Fibroblast of lung (primary cell): ENCODE results near the gene DOCK4. TPM values are rescaled to one million over a fixed set of nuclear protein-coding genes. Genes with fewer than 3 reads are reported as not detected.
"Not testable (repeated sequence)": the region's sequence is repeated elsewhere in the genome, so short reads cannot be mapped to it uniquely, and the experiment has no call there.

Source experiments
- DNase-seq, 2 donors: peaks; one replicate each; pipeline versions ENCODE4 v3.0.0 to v3.0.0-alpha.2; 2010; ENCODE audit warnings: low read depth in 2 of 2
- H2AFZ ChIP-seq: 2 replicates; pipeline ENCODE4 v1.5.1; 2012; ENCODE audit warnings: low read length, control low read depth, inconsistent platforms
- H3K27ac ChIP-seq: 2 replicates; pipeline ENCODE4 v1.5.1; 2011; ENCODE audit warnings: low read length, control low read depth; ENCODE audit not compliant: insufficient read depth
- H3K27me3 ChIP-seq: 2 replicates; pipeline ENCODE4 v1.5.1; 2011; ENCODE audit warnings: mild to moderate bottlenecking, low read length; ENCODE audit not compliant: control insufficient read depth, insufficient read depth
- H3K36me3 ChIP-seq: 2 replicates; pipeline ENCODE4 v1.5.1; 2011; ENCODE audit warnings: low read length; ENCODE audit not compliant: control insufficient read depth, insufficient read depth
- H3K4me1 ChIP-seq: 2 replicates; pipeline ENCODE4 v1.5.1; 2011; ENCODE audit warnings: low read length; ENCODE audit not compliant: control insufficient read depth, insufficient read depth; ENCODE audit errors: extremely low read depth
- H3K4me2 ChIP-seq: 2 replicates; pipeline ENCODE4 v1.5.1; 2011; ENCODE audit warnings: low read length, control low read depth; ENCODE audit not compliant: insufficient read depth; ENCODE audit errors: extremely low read depth
- H3K4me3 ChIP-seq, 4 experiments: fragments of 200-600 bp in 1 of 4; sonication (generic) in 1 of 4; replicated peaks in 1 of 4; 2 replicates each; pipeline ENCODE4 v1.5.1; 2011 to 2016; ENCODE audit warnings: low read length in 4 of 4, low read depth in 3 of 4, mild to moderate bottlenecking in 3 of 4, control low read depth in 2 of 4, inconsistent platforms in 1 of 4, mixed read lengths in 1 of 4; ENCODE audit not compliant: insufficient read depth in 1 of 4; ENCODE audit errors: control extremely low read depth in 1 of 4
- H3K79me2 ChIP-seq: 2 replicates; pipeline ENCODE4 v1.5.1; 2012; ENCODE audit warnings: mild to moderate bottlenecking, low read length, inconsistent platforms; ENCODE audit not compliant: control insufficient read depth, insufficient read depth
- H3K9ac ChIP-seq: 2 replicates; pipeline ENCODE4 v1.5.1; 2011; ENCODE audit warnings: mild to moderate bottlenecking, low read length, control low read depth; ENCODE audit not compliant: insufficient read depth
- H3K9me3 ChIP-seq: 2 replicates; pipeline ENCODE4 v1.5.1; 2012; ENCODE audit warnings: low read depth, low read length; ENCODE audit not compliant: control insufficient read depth, insufficient read depth
- H4K20me1 ChIP-seq: 2 replicates; pipeline ENCODE4 v1.5.1; 2011; ENCODE audit warnings: low read length; ENCODE audit not compliant: control insufficient read depth, insufficient read depth; ENCODE audit errors: extremely low read depth
- EZH2 ChIP-seq: IDR thresholded peaks from 2 replicates; pipeline ENCODE4 v1.5.1; 2012; ENCODE audit warnings: low read length, control low read depth, mild to moderate bottlenecking; ENCODE audit errors: missing control alignments
- polyA plus RNA-seq, 2 donors: library from polyadenylated mRNA; depleted of rRNA in 1 of 2; stranded (reverse) in 1 of 2; unstranded in 1 of 2; fragments of >200 nt; gene quantifications; 2 replicates each; pipeline ENCODE4 v1.2.1, GENCODE V29; 2011 to 2012; ENCODE audit warnings: missing spikeins in 1 of 2
- total RNA-seq: library from RNA; depleted of rRNA; stranded (reverse); fragments of >200 nt; gene quantifications from 2 replicates; pipeline ENCODE4 v1.2.1, GENCODE V29; 2014
- TF ChIP-seq, protein P1 (sequence below), 2 donors: IDR thresholded peaks in 1 of 2; conservative IDR thresholded peaks in 1 of 2; 1 replicate in 1 of 2; 2 replicates in 1 of 2; pipeline ENCODE4 v1.5.1; 2011 to 2012; ENCODE audit warnings: low read length in 2 of 2, control low read depth in 1 of 2, inconsistent platforms in 1 of 2, low read depth in 1 of 2, mild to moderate bottlenecking in 1 of 2

Gene DOCK4
- total and polyA plus RNA-seq, 2 donors (not counting 1 experiment from before 2014, with no cell fraction given), result 20.8 to 39.3 TPM

GRCh38 chr7:111919164-111919563 is 287.0 kb downstream of the DOCK4 start:
- TF ChIP-seq EZH2, result no peak
- TF ChIP-seq, protein P1, sequence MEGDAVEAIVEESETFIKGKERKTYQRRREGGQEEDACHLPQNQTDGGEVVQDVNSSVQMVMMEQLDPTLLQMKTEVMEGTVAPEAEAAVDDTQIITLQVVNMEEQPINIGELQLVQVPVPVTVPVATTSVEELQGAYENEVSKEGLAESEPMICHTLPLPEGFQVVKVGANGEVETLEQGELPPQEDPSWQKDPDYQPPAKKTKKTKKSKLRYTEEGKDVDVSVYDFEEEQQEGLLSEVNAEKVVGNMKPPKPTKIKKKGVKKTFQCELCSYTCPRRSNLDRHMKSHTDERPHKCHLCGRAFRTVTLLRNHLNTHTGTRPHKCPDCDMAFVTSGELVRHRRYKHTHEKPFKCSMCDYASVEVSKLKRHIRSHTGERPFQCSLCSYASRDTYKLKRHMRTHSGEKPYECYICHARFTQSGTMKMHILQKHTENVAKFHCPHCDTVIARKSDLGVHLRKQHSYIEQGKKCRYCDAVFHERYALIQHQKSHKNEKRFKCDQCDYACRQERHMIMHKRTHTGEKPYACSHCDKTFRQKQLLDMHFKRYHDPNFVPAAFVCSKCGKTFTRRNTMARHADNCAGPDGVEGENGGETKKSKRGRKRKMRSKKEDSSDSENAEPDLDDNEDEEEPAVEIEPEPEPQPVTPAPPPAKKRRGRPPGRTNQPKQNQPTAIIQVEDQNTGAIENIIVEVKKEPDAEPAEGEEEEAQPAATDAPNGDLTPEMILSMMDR (conservative IDR thresholded peaks at IDR 0.05 in 1 of 2, IDR thresholded peaks at IDR 0.05 in 1 of 2; ENCODE audit: low read depth in 1 of 2, low read length in 2 of 2), result no peak
- no peaks in the 10 kb centered on the region for H4K20me1 ChIP-seq
- no peaks in the 10 kb centered on the region for H3K27me3 ChIP-seq
- H3K9ac ChIP-seq, result no peak overlapping the region
- no peaks in the 10 kb centered on the region for H3K79me2 ChIP-seq
- no peak overlapping the region for H2AFZ ChIP-seq
- H3K9me3 ChIP-seq, result no peaks in the 10 kb centered on the region
- H3K4me1 ChIP-seq, result no peaks in the 10 kb centered on the region
- no peaks in the 10 kb centered on the region for H3K36me3 ChIP-seq
- no peak overlapping the region for H3K27ac ChIP-seq
- no peak overlapping the region for H3K4me3 ChIP-seq
- H3K4me2 ChIP-seq, result no peak overlapping the region
- DNase-seq, result no peak

- Histone ChIP-seq H3K9ac (no peak overlapping the region), H3K9me3 (no peaks in the 10 kb centered on the region), H3K27me3 (no peaks in the 10 kb centered on the region), H3K4me3 (no peak overlapping the region), H3K79me2 (no peaks in the 10 kb centered on the region), H3K36me3 (no peaks in the 10 kb centered on the region), H3K4me1 (no peaks in the 10 kb centered on the region), H4K20me1 (no peaks in the 10 kb centered on the region), H3K4me2 (no peak overlapping the region), H2AFZ (no peak overlapping the region), H3K27ac (no peak overlapping the region)
- no peak for DNase-seq
- TF ChIP-seq, protein P1 (conservative IDR thresholded peaks at IDR 0.05 in 1 of 2, IDR thresholded peaks at IDR 0.05 in 1 of 2; ENCODE audit: low read depth in 1 of 2, low read length in 2 of 2), result no peak
- TF ChIP-seq EZH2, result no peak
These were observed 287.7 kb downstream of the DOCK4 start for GRCh38 chr7:111918461-111918860.

DNA sequence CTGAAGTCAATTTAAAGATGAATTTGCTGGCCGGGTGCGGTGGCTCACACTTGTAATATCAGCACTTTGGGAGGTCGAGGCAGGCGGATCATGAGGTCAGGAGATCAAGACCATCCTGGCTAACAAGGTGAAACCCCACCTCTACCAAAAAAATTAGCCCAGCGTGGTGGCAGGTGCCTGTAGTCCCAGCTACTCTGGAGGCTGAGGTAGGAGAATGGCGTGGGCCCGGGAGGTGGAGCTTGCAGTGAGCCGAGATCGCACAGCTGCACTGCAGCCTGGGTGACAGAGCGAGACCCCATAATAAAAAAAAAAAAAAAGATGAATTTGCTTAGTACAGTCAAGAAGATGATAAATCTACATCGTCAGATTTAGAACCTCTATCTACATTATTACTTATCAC is 288.8 kb downstream of the DOCK4 start:
- not testable (repeated sequence) for H3K4me1 ChIP-seq, H4K20me1 ChIP-seq, H3K27ac ChIP-seq, H3K36me3 ChIP-seq, H3K9me3 ChIP-seq, H3K79me2 ChIP-seq, H3K4me3 ChIP-seq, H3K27me3 ChIP-seq, H3K4me2 ChIP-seq, H3K9ac ChIP-seq, H2AFZ ChIP-seq, DNase-seq
